Ovary (tissue), 3 donors: ENCODE measurements around the gene KLC1.

Source experiments
- EP300 ChIP-seq: sonication (generic); formaldehyde crosslinking; IDR thresholded peaks from one replicate; pipeline ENCODE4 v1.6.1; 2017; ENCODE audit warnings: antibody characterized with exemption
- POLR2A ChIP-seq: fragments of 450-650 bp; IDR thresholded peaks from one replicate; pipeline ENCODE4 v1.6.1; 2017; ENCODE audit warnings: antibody characterized with exemption, mild to moderate bottlenecking, moderate library complexity
- TF ChIP-seq, protein P1 (sequence below), 3 donors: fragments of 450-650 bp in 2 of 3; fragments of 200-600 bp in 1 of 3; IDR thresholded peaks; one replicate each; pipeline versions ENCODE4 v1.5.1 to v1.8.0; 2016 to 2022; ENCODE audit warnings: antibody characterized with exemption in 3 of 3, mild to moderate bottlenecking in 1 of 3
- donor health status: DM: no; HTN: no; CAD: no.

- TF ChIP-seq EP300 (no peak), POLR2A (no peak)
- TF ChIP-seq, protein P1, sequence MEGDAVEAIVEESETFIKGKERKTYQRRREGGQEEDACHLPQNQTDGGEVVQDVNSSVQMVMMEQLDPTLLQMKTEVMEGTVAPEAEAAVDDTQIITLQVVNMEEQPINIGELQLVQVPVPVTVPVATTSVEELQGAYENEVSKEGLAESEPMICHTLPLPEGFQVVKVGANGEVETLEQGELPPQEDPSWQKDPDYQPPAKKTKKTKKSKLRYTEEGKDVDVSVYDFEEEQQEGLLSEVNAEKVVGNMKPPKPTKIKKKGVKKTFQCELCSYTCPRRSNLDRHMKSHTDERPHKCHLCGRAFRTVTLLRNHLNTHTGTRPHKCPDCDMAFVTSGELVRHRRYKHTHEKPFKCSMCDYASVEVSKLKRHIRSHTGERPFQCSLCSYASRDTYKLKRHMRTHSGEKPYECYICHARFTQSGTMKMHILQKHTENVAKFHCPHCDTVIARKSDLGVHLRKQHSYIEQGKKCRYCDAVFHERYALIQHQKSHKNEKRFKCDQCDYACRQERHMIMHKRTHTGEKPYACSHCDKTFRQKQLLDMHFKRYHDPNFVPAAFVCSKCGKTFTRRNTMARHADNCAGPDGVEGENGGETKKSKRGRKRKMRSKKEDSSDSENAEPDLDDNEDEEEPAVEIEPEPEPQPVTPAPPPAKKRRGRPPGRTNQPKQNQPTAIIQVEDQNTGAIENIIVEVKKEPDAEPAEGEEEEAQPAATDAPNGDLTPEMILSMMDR (IDR thresholded peaks at IDR 0.05), result no peak
Observed at GRCh38 chr14:103742499-103743255, 113.7 kb downstream of the KLC1 start.
